ENCODE measurements around the gene CNKSR1. TPM values are rescaled to one million over a fixed set of nuclear protein-coding genes. Genes with fewer than 3 reads are reported as not detected.

Gene CNKSR1
- 100 to 1,000 TPM in 2 of 4 donors, 10 to 100 TPM in 2; 28.9 to 160 (median 105) TPM for total RNA-seq

- peak; percentile 56 to 71 for TF ChIP-seq POLR2A (IDR thresholded peaks at IDR 0.05)
- TF ChIP-seq, protein P1, sequence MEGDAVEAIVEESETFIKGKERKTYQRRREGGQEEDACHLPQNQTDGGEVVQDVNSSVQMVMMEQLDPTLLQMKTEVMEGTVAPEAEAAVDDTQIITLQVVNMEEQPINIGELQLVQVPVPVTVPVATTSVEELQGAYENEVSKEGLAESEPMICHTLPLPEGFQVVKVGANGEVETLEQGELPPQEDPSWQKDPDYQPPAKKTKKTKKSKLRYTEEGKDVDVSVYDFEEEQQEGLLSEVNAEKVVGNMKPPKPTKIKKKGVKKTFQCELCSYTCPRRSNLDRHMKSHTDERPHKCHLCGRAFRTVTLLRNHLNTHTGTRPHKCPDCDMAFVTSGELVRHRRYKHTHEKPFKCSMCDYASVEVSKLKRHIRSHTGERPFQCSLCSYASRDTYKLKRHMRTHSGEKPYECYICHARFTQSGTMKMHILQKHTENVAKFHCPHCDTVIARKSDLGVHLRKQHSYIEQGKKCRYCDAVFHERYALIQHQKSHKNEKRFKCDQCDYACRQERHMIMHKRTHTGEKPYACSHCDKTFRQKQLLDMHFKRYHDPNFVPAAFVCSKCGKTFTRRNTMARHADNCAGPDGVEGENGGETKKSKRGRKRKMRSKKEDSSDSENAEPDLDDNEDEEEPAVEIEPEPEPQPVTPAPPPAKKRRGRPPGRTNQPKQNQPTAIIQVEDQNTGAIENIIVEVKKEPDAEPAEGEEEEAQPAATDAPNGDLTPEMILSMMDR (IDR thresholded peaks at IDR 0.05) = peak in 3 of 6 experiments; percentile 45 to 52 (median 51)
- peak within 1 kb of the TSS in 3 of 4 donors; percentile 28 to 62 (median 50) for H3K4me3 ChIP-seq
- H3K27ac ChIP-seq = peak within 1 kb of the TSS in 3 of 4 donors; percentile 73 to 87 (median 77)
- no peaks in the 10 kb centered on the region for H3K9me3 ChIP-seq
- no peaks in the 10 kb centered on the region for H3K4me1 ChIP-seq
- H3K27me3 ChIP-seq = no peaks in the 10 kb centered on the region
- DNase-seq = peak in 2 of 3 donors; percentile 89 to 92
- H3K36me3 ChIP-seq = peaks cover 0 to 8% (median 0%) of the 10 kb centered on the region in 3 donors
These were observed at the start of gene CNKSR1 for GRCh38 chr1:26177182-26177684. CNKSR1 (plus strand) TSS chr1:26177491; CDS start chr1:26177548, 57 bp downstream.

DNA sequence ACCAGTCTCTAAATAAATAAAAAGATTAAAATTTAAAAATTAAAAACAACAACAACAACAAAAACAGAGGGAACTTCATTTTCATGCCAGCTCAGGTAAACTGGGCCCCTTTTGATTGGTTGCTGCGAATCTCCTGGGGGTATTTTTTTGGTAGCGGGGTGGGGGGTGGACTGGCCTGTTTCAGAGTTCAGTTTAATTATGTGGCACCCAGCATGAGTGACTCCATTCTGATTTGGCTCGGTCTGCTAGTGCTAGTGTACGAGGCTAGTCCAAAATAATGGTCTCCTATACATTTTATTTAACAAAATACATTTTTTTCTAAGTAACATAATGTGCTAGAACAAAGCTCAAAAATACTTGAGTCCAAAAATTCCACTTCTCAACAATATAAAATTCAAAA is 47.5 kb upstream of the CNKSR1 start:
- no peak for DNase-seq
- H3K9me3 ChIP-seq = no peaks in the 10 kb centered on the region
- no peak overlapping the region for H3K27ac ChIP-seq
- no peak for TF ChIP-seq POLR2A (IDR thresholded peaks at IDR 0.05)
- TF ChIP-seq, protein P1 (IDR thresholded peaks at IDR 0.05) = no peak
- H3K4me1 ChIP-seq = peaks cover 0 to 14% (median 3%) of the 10 kb centered on the region in 4 donors
- H3K36me3 ChIP-seq = no peaks in the 10 kb centered on the region
- H3K4me3 ChIP-seq = no peak overlapping the region
- H3K27me3 ChIP-seq = no peaks in the 10 kb centered on the region

DNA sequence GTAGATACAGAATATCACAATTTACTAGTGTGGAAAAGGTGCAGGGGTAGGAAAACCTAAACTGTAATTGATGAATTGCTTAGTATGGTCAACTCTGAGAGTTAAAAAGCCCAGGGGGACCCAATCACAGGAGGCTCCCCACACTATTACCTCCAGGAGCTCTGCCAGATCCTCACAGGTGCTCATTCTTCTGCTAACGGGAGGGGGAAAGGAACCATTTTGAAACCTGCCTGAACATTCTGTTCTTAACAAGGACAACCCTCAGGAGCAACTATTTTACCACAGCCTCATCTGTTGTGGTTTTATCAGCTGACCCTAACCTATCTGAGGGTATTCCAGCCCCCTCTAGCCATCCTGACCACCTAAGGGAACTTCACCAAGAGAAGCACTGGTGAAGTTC is 46.6 kb upstream of the CNKSR1 start:
- Histone ChIP-seq H3K4me3 (no peak overlapping the region), H3K4me1 (peaks cover 0 to 14% (median 3%) of the 10 kb centered on the region in 4 donors), H3K9me3 (no peaks in the 10 kb centered on the region), H3K36me3 (no peaks in the 10 kb centered on the region), H3K27me3 (no peaks in the 10 kb centered on the region), H3K27ac (no peak overlapping the region)
- TF ChIP-seq, protein P1 (IDR thresholded peaks at IDR 0.05) = no peak
- no peak for TF ChIP-seq POLR2A (IDR thresholded peaks at IDR 0.05)
- DNase-seq = no peak

DNA sequence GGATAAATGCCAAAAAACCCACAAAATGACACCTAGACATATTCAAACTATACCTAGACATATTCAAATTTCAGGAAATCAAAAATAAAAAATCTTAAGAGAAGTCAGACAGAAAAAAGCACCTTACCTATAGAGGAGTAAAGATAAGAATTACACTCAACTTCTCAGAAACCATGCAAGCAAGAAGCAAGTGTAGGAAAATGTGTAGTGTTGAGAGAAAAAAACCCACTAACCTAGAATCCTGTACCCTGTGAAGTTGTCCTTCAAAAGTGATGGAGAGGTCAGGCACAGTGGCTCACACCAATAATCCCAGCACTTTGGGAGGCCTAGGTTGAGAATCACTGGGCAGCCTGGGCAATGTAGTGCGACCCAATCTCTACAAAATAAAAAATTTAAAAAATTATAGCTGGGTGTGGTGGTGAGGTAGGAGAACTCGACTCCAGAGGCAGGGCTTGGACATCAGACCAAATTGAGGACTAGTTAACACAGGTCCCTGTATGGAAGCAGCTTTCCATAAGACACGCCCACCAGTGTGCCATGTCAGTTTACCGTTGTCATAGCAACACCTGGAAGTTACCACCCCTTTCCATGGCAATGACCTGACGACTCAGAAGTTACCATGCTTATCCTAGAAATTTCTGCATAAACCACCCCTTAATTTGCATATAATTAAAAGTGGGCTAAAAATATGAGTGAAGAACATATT is 45.0 kb upstream of the CNKSR1 start:
- H3K9me3 ChIP-seq = no peaks in the 10 kb centered on the region
- H3K4me1 ChIP-seq = peaks cover 0 to 8% (median 0%) of the 10 kb centered on the region in 4 donors
- no peak overlapping the region for H3K4me3 ChIP-seq
- no peaks in the 10 kb centered on the region for H3K36me3 ChIP-seq
- no peaks in the 10 kb centered on the region for H3K27me3 ChIP-seq
- no peak overlapping the region for H3K27ac ChIP-seq
- no peak for TF ChIP-seq POLR2A (IDR thresholded peaks at IDR 0.05)
- TF ChIP-seq, protein P1 (IDR thresholded peaks at IDR 0.05) = no peak
- no peak for DNase-seq

- H3K9me3 ChIP-seq = no peaks in the 10 kb centered on the region
- peaks cover 0 to 4% (median 0%) of the 10 kb centered on the region in 4 donors for H3K4me1 ChIP-seq
- TF ChIP-seq, protein P1 (IDR thresholded peaks at IDR 0.05) = no peak
- no peak for TF ChIP-seq POLR2A (IDR thresholded peaks at IDR 0.05)
- no peaks in the 10 kb centered on the region for H3K36me3 ChIP-seq
- H3K4me3 ChIP-seq = no peak overlapping the region
- no peak overlapping the region for H3K27ac ChIP-seq
- H3K27me3 ChIP-seq = no peaks in the 10 kb centered on the region
- DNase-seq = no peak
These were observed 44.5 kb upstream of the CNKSR1 start for GRCh38 chr1:26132834-26133167.

All from Peyer's patch (tissue), 4 donors.